DOHH2 (cell line): Measurements from ENCODE around the gene MXRA7.

Experiments used
- H3F3A ChIP-seq: fragments of 200-600 bp; sonication (generic), shearing (Covaris generic); 2 replicates; pipeline ENCODE4 v1.6.0; 2016; ENCODE audit warnings: antibody characterized with exemption, mild to moderate bottlenecking; ENCODE audit not compliant: control insufficient read depth, insufficient read depth
- H3K27ac ChIP-seq: fragments of 200-600 bp; sonication (generic); 2 replicates; pipeline ENCODE4 v1.5.1; 2014; ENCODE audit warnings: low read depth, mild to moderate bottlenecking, low read length, moderate library complexity
- H3K27me3 ChIP-seq: fragments of 200-600 bp; sonication (generic); 2 replicates; pipeline ENCODE4 v1.6.1; 2014; ENCODE audit warnings: mild to moderate bottlenecking, low read length, mixed read lengths; ENCODE audit not compliant: control insufficient read depth
- H3K36me3 ChIP-seq: fragments of 200-600 bp; sonication (generic); 2 replicates; pipeline ENCODE4 v1.6.1; 2014; ENCODE audit warnings: mild to moderate bottlenecking, low read length, moderate library complexity, mixed read lengths; ENCODE audit not compliant: control insufficient read depth
- H3K4me1 ChIP-seq: fragments of 200-600 bp; sonication (generic); 2 replicates; pipeline ENCODE4 v1.6.1; 2014; ENCODE audit warnings: mild to moderate bottlenecking, low read length, mixed read lengths; ENCODE audit not compliant: control insufficient read depth
- H3K4me2 ChIP-seq: fragments of 200-600 bp; sonication (generic); 2 replicates; pipeline ENCODE4 v1.6.0; 2014; ENCODE audit warnings: mild to moderate bottlenecking, low read length, moderate library complexity
- H3K4me3 ChIP-seq: fragments of 200-600 bp; sonication (generic); 2 replicates; pipeline ENCODE4 v1.5.1; 2014; ENCODE audit warnings: mild to moderate bottlenecking, low read length, mixed read lengths
- H3K79me2 ChIP-seq: fragments of 200-600 bp; sonication (generic); 2 replicates; pipeline ENCODE4 v1.6.1; 2014; ENCODE audit warnings: mild to moderate bottlenecking, low read length, mixed read lengths; ENCODE audit not compliant: control insufficient read depth
- H3K9me2 ChIP-seq: fragments of 200-600 bp; sonication (generic); replicated peaks from 2 replicates; pipeline ENCODE4 v1.6.1; 2014; ENCODE audit warnings: mild to moderate bottlenecking, low read length, mixed read lengths; ENCODE audit not compliant: control insufficient read depth
- H3K9me3 ChIP-seq: fragments of 200-600 bp; sonication (generic); 2 replicates; pipeline ENCODE4 v1.6.1; 2014; ENCODE audit warnings: antibody characterized with exemption, low read length, mixed read lengths; ENCODE audit not compliant: control insufficient read depth, insufficient read depth
- H4K20me1 ChIP-seq: fragments of 200-600 bp; sonication (generic); 2 replicates; pipeline ENCODE4 v1.6.0; 2014; ENCODE audit warnings: low read depth, mild to moderate bottlenecking, antibody characterized with exemption, low read length, moderate library complexity; ENCODE audit not compliant: control insufficient read depth, insufficient read depth
- CTCF ChIP-seq: fragments of 200-600 bp; sonication (generic); IDR thresholded peaks from one replicate; pipeline ENCODE4 v1.5.1; 2014; ENCODE audit warnings: antibody characterized with exemption, mild to moderate bottlenecking, low read depth, low read length; ENCODE audit not compliant: poor library complexity, severe bottlenecking
- EZH2phosphoT487 ChIP-seq: fragments of 200-600 bp; sonication (generic); IDR thresholded peaks from 2 replicates; pipeline ENCODE4 v1.6.1; 2017; ENCODE audit warnings: borderline replicate concordance, mild to moderate bottlenecking, antibody characterized with exemption, low read length, moderate library complexity, mixed read lengths

Gene MXRA7

GRCh38 chr17:76715496-76715830 lies 4.7 kb upstream of the MXRA7 start:
- peak overlapping the region; percentile 5; the same call in 1 of the 2 replicates for H3K4me2 ChIP-seq
- H4K20me1 ChIP-seq, result no peaks in the 10 kb centered on the region
- no peak overlapping the region for H3K4me3 ChIP-seq
- no peaks in the 10 kb centered on the region for H3K9me2 ChIP-seq
- H3F3A ChIP-seq, result peaks cover 7% of the 10 kb centered on the region
- no peaks in the 10 kb centered on the region for H3K79me2 ChIP-seq
- no peak for TF ChIP-seq EZH2phosphoT487
- TF ChIP-seq CTCF, result no peak
- no peak overlapping the region for H3K27ac ChIP-seq
- H3K9me3 ChIP-seq, result no peaks in the 10 kb centered on the region
- peaks cover 14% of the 10 kb centered on the region for H3K4me1 ChIP-seq
- peaks cover 5% of the 10 kb centered on the region; the same call in 1 of the 2 replicates for H3K27me3 ChIP-seq
- peaks cover 65% of the 10 kb centered on the region for H3K36me3 ChIP-seq

DNA sequence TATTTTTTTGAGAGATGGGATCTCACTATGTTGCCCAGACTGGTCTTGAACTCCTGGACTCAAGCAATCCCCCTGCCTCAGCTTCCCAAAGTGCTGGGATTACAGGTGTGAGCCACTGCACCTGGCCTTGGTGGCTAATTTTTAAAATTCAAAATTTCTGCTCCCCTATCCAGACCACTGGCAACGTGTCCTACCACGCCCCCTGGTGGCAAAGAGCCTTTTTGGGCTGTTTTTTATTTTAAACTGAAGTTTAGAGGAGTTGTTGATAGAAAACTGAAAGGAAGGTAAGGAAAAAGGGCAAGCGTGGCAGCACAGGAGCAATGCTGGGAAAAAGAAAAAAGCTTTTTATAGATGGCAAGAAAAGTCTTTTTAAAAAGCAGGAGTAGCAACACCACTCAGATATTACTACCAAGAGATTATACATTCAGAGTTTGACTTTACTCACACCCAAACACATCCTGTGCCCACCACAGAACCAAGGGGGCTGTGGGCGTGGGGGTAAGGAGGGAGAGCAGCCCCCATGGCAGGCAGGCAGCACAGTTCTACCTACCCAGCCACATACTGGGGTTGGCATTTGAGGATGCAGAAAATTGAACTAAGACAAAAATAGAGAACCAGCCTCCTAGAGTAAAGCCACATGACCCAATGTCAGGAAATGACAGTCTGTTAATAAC lies 4.2 kb upstream of the MXRA7 start:
- peaks cover 7% of the 10 kb centered on the region for H3F3A ChIP-seq
- no peaks in the 10 kb centered on the region for H3K9me2 ChIP-seq
- H3K36me3 ChIP-seq, result peaks cover 60% of the 10 kb centered on the region
- H3K4me1 ChIP-seq, result peaks cover 18% of the 10 kb centered on the region
- no peaks in the 10 kb centered on the region for H3K9me3 ChIP-seq
- no peaks in the 10 kb centered on the region for H3K79me2 ChIP-seq
- TF ChIP-seq EZH2phosphoT487 (no peak), CTCF (peak; percentile 78)
- H3K27me3 ChIP-seq, result peaks cover 9% of the 10 kb centered on the region
- no peak overlapping the region for H3K4me3 ChIP-seq
- no peak overlapping the region for H3K27ac ChIP-seq
- peak overlapping the region; percentile 5; the same call in 1 of the 2 replicates for H3K4me2 ChIP-seq
- H4K20me1 ChIP-seq, result no peaks in the 10 kb centered on the region

GRCh38 chr17:76714336-76714735 lies 3.6 kb upstream of the MXRA7 start:
- TF ChIP-seq EZH2phosphoT487 (no peak), CTCF (no peak)

More at GRCh38 chr17:76714336-76714735, 3.6 kb upstream of the MXRA7 start:
- no peak overlapping the region for H3K27ac ChIP-seq
- H3K27me3 ChIP-seq, result peaks cover 15% of the 10 kb centered on the region
- peaks cover 54% of the 10 kb centered on the region for H3K36me3 ChIP-seq
- H3K9me3 ChIP-seq, result no peaks in the 10 kb centered on the region
- H3K79me2 ChIP-seq, result no peaks in the 10 kb centered on the region
- no peaks in the 10 kb centered on the region for H3K9me2 ChIP-seq
- peaks cover 18% of the 10 kb centered on the region for H3K4me1 ChIP-seq
- peaks cover 7% of the 10 kb centered on the region for H3F3A ChIP-seq
- H3K4me3 ChIP-seq, result no peak overlapping the region
- no peaks in the 10 kb centered on the region for H4K20me1 ChIP-seq
- no peak overlapping the region for H3K4me2 ChIP-seq
